SK-N-SH (cell line): ENCODE results near the gene PRKN.

Experiments
- ELF1 ChIP-seq: IDR thresholded peaks from 2 replicates; pipeline ENCODE4 v1.4.0; 2012
- EP300 ChIP-seq, 2 experiments: IDR thresholded peaks; 2 replicates each; pipeline versions ENCODE4 v1.4.0 to v1.6.1; 2012; ENCODE audit warnings: borderline replicate concordance in 1 of 2, low read depth in 1 of 2, low read length in 1 of 2
- GATA2 ChIP-seq: sonication (generic); formaldehyde crosslinking; IDR thresholded peaks from 2 replicates; pipeline ENCODE4 v1.5.0; 2020; ENCODE audit warnings: mild to moderate bottlenecking, missing genetic modification reagents
- MEF2A ChIP-seq: IDR thresholded peaks from 2 replicates; pipeline ENCODE4 v1.4.0; 2012; ENCODE audit warnings: low read depth, borderline replicate concordance
- PBX3 ChIP-seq: IDR thresholded peaks from 2 replicates; pipeline ENCODE4; 2012
- POLR2AphosphoS5 ChIP-seq: IDR thresholded peaks from 2 replicates; pipeline ENCODE4 v1.6.1; 2012; ENCODE audit warnings: low read depth, low read length
- REST ChIP-seq: IDR thresholded peaks from 2 replicates; pipeline ENCODE4 v1.6.1; 2012; ENCODE audit warnings: mild to moderate bottlenecking, low read depth, low read length, moderate library complexity
- RFX5 ChIP-seq: IDR thresholded peaks from 2 replicates; pipeline ENCODE4 v1.6.1; 2012; ENCODE audit warnings: mild to moderate bottlenecking, improper control_type of control experiment, low read length
- SIN3A ChIP-seq: IDR thresholded peaks from 2 replicates; pipeline ENCODE4 v1.6.1; 2012; ENCODE audit warnings: low read depth, mild to moderate bottlenecking, low read length, moderate library complexity, borderline replicate concordance
- SMC3 ChIP-seq: IDR thresholded peaks from 2 replicates; pipeline ENCODE4 v1.6.1; 2012; ENCODE audit warnings: low read depth, low read length, improper control_type of control experiment
- USF2 ChIP-seq: fragments of 150-350 bp; IDR thresholded peaks from 2 replicates; pipeline ENCODE4 v1.6.1; 2017; ENCODE audit warnings: antibody characterized with exemption, low read length, low read depth, borderline replicate concordance
- YY1 ChIP-seq: IDR thresholded peaks from 2 replicates; pipeline ENCODE4 v1.4.0; 2012; ENCODE audit warnings: low read depth, mild to moderate bottlenecking
- TF ChIP-seq, protein P1 (sequence below): IDR thresholded peaks from 2 replicates; pipeline ENCODE4 v1.4.0; 2012; ENCODE audit warnings: low read depth
- TF ChIP-seq, protein P2 (sequence below): fragments of 200-600 bp; sonication (generic); IDR thresholded peaks from 2 replicates; pipeline ENCODE4 v1.6.1; 2017; ENCODE audit warnings: antibody characterized with exemption, mild to moderate bottlenecking, moderate library complexity

DNA sequence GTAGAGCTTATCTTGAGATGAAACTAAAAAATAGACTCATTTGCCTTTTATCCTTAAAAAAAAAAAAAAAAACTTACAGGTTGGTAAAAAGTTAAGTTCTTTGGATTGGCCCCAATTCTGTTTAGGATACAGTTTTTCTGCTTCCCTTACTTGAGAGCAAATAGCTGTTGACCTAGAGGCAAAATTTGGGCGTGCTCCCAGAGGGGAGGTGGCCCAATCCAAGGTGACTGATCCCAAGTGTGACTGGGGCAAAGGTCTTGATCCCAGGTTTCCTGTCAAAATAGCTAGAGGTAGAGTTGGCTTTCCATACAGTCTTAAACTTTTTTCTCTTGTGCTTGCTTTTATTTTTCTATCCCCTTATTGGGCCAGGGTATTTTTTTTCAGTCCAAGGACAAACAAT is 1089.9 kb downstream of the PRKN start:
- TF ChIP-seq, protein P1, sequence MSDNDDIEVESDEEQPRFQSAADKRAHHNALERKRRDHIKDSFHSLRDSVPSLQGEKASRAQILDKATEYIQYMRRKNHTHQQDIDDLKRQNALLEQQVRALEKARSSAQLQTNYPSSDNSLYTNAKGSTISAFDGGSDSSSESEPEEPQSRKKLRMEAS = no peak
- TF ChIP-seq USF2 (no peak), EP300 (IDR thresholded peaks at IDR 0.05; ENCODE audit: borderline replicate concordance in 1 of 2, low read depth in 1 of 2, low read length in 1 of 2) (no peak), REST (no peak), SIN3A (no peak), PBX3 (no peak), POLR2AphosphoS5 (no peak), GATA2 (CRISPR knock-in tag) (no peak), SMC3 (no peak), ELF1 (no peak), RFX5 (no peak), YY1 (no peak), MEF2A (no peak)
- TF ChIP-seq, protein P2, sequence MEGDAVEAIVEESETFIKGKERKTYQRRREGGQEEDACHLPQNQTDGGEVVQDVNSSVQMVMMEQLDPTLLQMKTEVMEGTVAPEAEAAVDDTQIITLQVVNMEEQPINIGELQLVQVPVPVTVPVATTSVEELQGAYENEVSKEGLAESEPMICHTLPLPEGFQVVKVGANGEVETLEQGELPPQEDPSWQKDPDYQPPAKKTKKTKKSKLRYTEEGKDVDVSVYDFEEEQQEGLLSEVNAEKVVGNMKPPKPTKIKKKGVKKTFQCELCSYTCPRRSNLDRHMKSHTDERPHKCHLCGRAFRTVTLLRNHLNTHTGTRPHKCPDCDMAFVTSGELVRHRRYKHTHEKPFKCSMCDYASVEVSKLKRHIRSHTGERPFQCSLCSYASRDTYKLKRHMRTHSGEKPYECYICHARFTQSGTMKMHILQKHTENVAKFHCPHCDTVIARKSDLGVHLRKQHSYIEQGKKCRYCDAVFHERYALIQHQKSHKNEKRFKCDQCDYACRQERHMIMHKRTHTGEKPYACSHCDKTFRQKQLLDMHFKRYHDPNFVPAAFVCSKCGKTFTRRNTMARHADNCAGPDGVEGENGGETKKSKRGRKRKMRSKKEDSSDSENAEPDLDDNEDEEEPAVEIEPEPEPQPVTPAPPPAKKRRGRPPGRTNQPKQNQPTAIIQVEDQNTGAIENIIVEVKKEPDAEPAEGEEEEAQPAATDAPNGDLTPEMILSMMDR = no peak
